GM12878 (cell line): ENCODE data around the gene FBXL19. TPM values are rescaled to one million over a fixed set of nuclear protein-coding genes. Genes with fewer than 3 reads are reported as not detected.

Experiments
- ATAC-seq: fragments of 200-7000 bp; cut with Tn5 transposase; 3 replicates; pipeline ENCODE4 v1.9.1; 2020; ENCODE audit warnings: mild to moderate bottlenecking, moderate library complexity
- BruUV-seq: library from RNA; stranded (reverse); fragments of 400-500 nt; replicated peaks from 2 replicates; lab custom pipeline; 2021; lab: Mats Ljungman, UMichigan
- CTCF ChIA-PET: fragments of 300-600 bp; sonication (Branson Sonifier 250); formaldehyde crosslinking; extraction: SDS; loops from one replicate; lab custom pipeline; 2021; ENCODE audit warnings: inconsistent platforms; lab: Yijun Ruan, JAX
- POLR2A ChIA-PET: fragments of 350-600 bp; formaldehyde crosslinking; extraction: SDS; loops from one replicate; lab custom pipeline; 2021; ENCODE audit warnings: inconsistent platforms; lab: Charles Lee
- RAD21 ChIA-PET: fragments of 300-600 bp; sonication (Branson Sonifier 250); formaldehyde crosslinking; loops from one replicate; lab custom pipeline; 2023; ENCODE audit warnings: antibody characterized with exemption; ENCODE audit not compliant: unreplicated experiment; lab: Charles Lee
- SMC1A ChIA-PET: fragments of 300-600 bp; sonication (Branson Sonifier 250); formaldehyde crosslinking; loops from one replicate; lab custom pipeline; 2023; ENCODE audit not compliant: unreplicated experiment, uncharacterized antibody; lab: Charles Lee
- DNase-seq: peaks from one replicate; pipeline ENCODE4 v3.0.0-alpha.2; 2011; ENCODE audit warnings: low read depth, low spot score
- FAIRE-seq: peaks from 3 replicates; lab custom pipeline; 2011; peaks lifted over from hg19 to GRCh38; lab: Jason Lieb, UNC
- H2AFZ ChIP-seq: 2 replicates; pipeline ENCODE4 v1.6.0; 2011; ENCODE audit warnings: low read depth, low read length, control low read depth; ENCODE audit not compliant: control insufficient read depth
- H3K27ac ChIP-seq: 2 replicates; pipeline ENCODE4 v1.5.1; 2011; ENCODE audit warnings: control low read depth; ENCODE audit not compliant: control insufficient read depth, insufficient read depth
- H3K27me3 ChIP-seq, 2 experiments: replicated peaks in 1 of 2; 2 replicates each; pipeline versions ENCODE4 v1.6.0 to v1.6.1; 2011; ENCODE audit warnings: low read length in 1 of 2; ENCODE audit not compliant: control insufficient read depth in 2 of 2, insufficient read depth in 2 of 2
- H3K36me3 ChIP-seq, 2 experiments: 2 replicates each; pipeline ENCODE4 v1.5.1; 2011; ENCODE audit warnings: low read length in 1 of 2; ENCODE audit not compliant: control insufficient read depth in 2 of 2, insufficient read depth in 2 of 2
- H3K4me1 ChIP-seq: 2 replicates; pipeline ENCODE4 v1.6.1; 2011; ENCODE audit warnings: mild to moderate bottlenecking, low read length, moderate library complexity, mixed read lengths; ENCODE audit not compliant: control insufficient read depth, insufficient read depth
- H3K4me2 ChIP-seq: 2 replicates; pipeline ENCODE4 v1.6.0; 2011; ENCODE audit warnings: control low read depth; ENCODE audit not compliant: control insufficient read depth, insufficient read depth
- H3K4me3 ChIP-seq: fragments of 200-600 bp; sonication (generic); 2 replicates; pipeline ENCODE4 v1.5.1; 2016
- H3K79me2 ChIP-seq: 2 replicates; pipeline ENCODE4 v1.6.0; 2011; ENCODE audit warnings: low read length; ENCODE audit not compliant: control insufficient read depth, insufficient read depth
- H3K9ac ChIP-seq: 2 replicates; pipeline ENCODE4 v1.8.0; 2011; ENCODE audit warnings: low read length, control low read depth, mixed read lengths; ENCODE audit not compliant: control insufficient read depth, insufficient read depth
- H3K9me3 ChIP-seq: replicated peaks from 3 replicates; pipeline ENCODE4 v1.5.1; 2011; ENCODE audit warnings: mild to moderate bottlenecking, low read length; ENCODE audit not compliant: control insufficient read depth, insufficient read depth
- H4K20me1 ChIP-seq: 2 replicates; pipeline ENCODE4 v1.6.0; 2011; ENCODE audit not compliant: control insufficient read depth, insufficient read depth
- CREM ChIP-seq: IDR thresholded peaks from 2 replicates; pipeline ENCODE4 v1.6.1; 2014; ENCODE audit warnings: antibody characterized with exemption, low read depth
- ETV6 ChIP-seq, 2 experiments: fragments of 450-650 bp in 1 of 2; IDR thresholded peaks in 1 of 2; conservative IDR thresholded peaks in 1 of 2; 2 replicates each; pipeline ENCODE4 v1.6.1; 2014; ENCODE audit warnings: antibody characterized with exemption in 1 of 2, borderline replicate concordance in 1 of 2, low read depth in 1 of 2, mild to moderate bottlenecking in 1 of 2, moderate library complexity in 1 of 2
- GABPA ChIP-seq: IDR thresholded peaks from 2 replicates; pipeline ENCODE4 v1.6.1; 2014; ENCODE audit warnings: antibody characterized with exemption, low read depth, mild to moderate bottlenecking, inconsistent platforms
- HDAC6 ChIP-seq: fragments of 200-600 bp; sonication (generic); IDR thresholded peaks from one replicate; pipeline ENCODE4 v1.8.0; 2017; ENCODE audit warnings: antibody characterized with exemption; ENCODE audit not compliant: unreplicated experiment
- POLR2A ChIP-seq: IDR thresholded peaks from 2 replicates; pipeline ENCODE4 v1.6.1; 2011; ENCODE audit warnings: low read depth, mild to moderate bottlenecking, low read length
- POLR2AphosphoS5 ChIP-seq: IDR thresholded peaks from 2 replicates; pipeline ENCODE4 v1.6.1; 2011; ENCODE audit warnings: mild to moderate bottlenecking, low read length, inconsistent platforms
- ZSCAN29 ChIP-seq: fragments of 450-650 bp; IDR thresholded peaks from 2 replicates; pipeline ENCODE4 v1.6.1; 2017; ENCODE audit warnings: mild to moderate bottlenecking, moderate library complexity
- WGBS: methylation state at CpG from one replicate; pipeline ENCODE4 v1.1.6; 2016; ENCODE audit warnings: low lambda C conversion rate; ENCODE audit not compliant: insufficient replicate concordance, insufficient coverage; ENCODE audit errors: missing lambda C conversion rate; 5-methylcytosine and 5-hydroxymethylcytosine counted together
- in situ Hi-C: fragments of 300-500 bp; cut with MboI; formaldehyde crosslinking; loops from 9 replicates; pipeline ENCODE4 v1.14.3; 2018; ENCODE audit warnings: mixed read lengths
- intact Hi-C: fragments of 100-400 bp; cut with micrococcal nuclease; formaldehyde crosslinking; loops from one replicate; pipeline ENCODE4 v1.14.2; 2022; ENCODE audit not compliant: unreplicated experiment
- polyA plus RNA-seq, 11 experiments: library from polyadenylated mRNA; depleted of rRNA in 4 of 11; unstranded in 6 of 11; stranded (reverse) in 5 of 11; fragments of >200 nt; fragmentation: Nextera tagmentation in 4 of 11; fragmentation: Illumina TruSeq in 1 of 11; extraction: Ambion mirVana in 4 of 11; extraction: Trizol in 1 of 11; gene quantifications; 1 replicate in 1 of 11; 2 replicates in 10 of 11; pipeline versions ENCODE4 v1.2.1 to v1.2.3, GENCODE V29; 2011 to 2016; ENCODE audit warnings: inconsistent platforms in 2 of 11, missing spikeins in 2 of 11, low read depth in 1 of 11
- total RNA-seq, 4 experiments: library from RNA; depleted of rRNA in 3 of 4; stranded (reverse); fragments of >200 nt in 3 of 4; fragmentation: Illumina TruSeq in 1 of 4; extraction: Trizol in 1 of 4; gene quantifications; 2 replicates each; pipeline versions ENCODE4 v1.2.1 to v1.2.3, GENCODE V29; 2013 to 2021
- TF ChIP-seq, protein P1 (sequence below): fragments of 150-350 bp; IDR thresholded peaks from 2 replicates; pipeline ENCODE4 v1.6.1; 2014; ENCODE audit warnings: mild to moderate bottlenecking, low read depth, low read length

The FBXL19 gene
- total and polyA plus RNA-seq, 10 of the 15 experiments (the other 5 are each of a cell fraction or from before 2014, with no cell fraction given) = 0.02 to 32.1 (median 6.8) TPM; not detected in 1

DNA sequence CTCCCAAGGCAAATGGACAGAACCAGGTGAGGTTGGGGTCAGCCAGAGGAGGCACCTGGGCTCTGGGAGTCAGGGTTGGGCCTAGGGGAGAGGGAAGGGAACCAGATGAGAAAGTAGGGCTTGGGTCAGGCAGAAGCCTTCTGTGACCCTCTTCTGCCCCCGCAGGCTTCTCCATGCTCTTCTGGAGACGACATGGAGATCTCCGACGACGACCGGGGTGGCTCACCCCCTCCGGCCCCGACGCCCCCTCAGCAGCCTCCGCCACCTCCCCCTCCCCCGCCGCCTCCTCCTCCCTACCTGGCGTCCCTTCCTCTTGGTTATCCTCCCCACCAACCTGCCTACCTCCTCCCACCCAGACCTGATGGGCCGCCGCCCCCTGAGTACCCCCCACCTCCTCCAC, 42.1 kb downstream of the FBXL19 start:
- SMC1A ChIA-PET = no interaction called here
- TF ChIP-seq, protein P1, sequence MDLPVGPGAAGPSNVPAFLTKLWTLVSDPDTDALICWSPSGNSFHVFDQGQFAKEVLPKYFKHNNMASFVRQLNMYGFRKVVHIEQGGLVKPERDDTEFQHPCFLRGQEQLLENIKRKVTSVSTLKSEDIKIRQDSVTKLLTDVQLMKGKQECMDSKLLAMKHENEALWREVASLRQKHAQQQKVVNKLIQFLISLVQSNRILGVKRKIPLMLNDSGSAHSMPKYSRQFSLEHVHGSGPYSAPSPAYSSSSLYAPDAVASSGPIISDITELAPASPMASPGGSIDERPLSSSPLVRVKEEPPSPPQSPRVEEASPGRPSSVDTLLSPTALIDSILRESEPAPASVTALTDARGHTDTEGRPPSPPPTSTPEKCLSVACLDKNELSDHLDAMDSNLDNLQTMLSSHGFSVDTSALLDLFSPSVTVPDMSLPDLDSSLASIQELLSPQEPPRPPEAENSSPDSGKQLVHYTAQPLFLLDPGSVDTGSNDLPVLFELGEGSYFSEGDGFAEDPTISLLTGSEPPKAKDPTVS = no peak
- TF ChIP-seq HDAC6 (no peak), ETV6 (conservative IDR thresholded peaks at IDR 0.05 in 1 of 2, IDR thresholded peaks at IDR 0.05 in 1 of 2; ENCODE audit: borderline replicate concordance in 1 of 2, low read depth in 1 of 2) (no peak), GABPA (no peak)
- POLR2A ChIA-PET = no interaction called here
- WGBS = no CpG with 5 or more reads among the region's 15 CpGs
- Histone ChIP-seq H3K27me3 (no peaks in the 10 kb centered on the region), H2AFZ (no peak overlapping the region), H3K36me3 (peaks cover 22 to 31% of the 10 kb centered on the region in 2 experiments), H3K4me3 (no peak overlapping the region), H3K4me1 (no peaks in the 10 kb centered on the region), H4K20me1 (no peaks in the 10 kb centered on the region), H3K9me3 (no peaks in the 10 kb centered on the region), H3K79me2 (no peaks in the 10 kb centered on the region), H3K4me2 (no peak overlapping the region), H3K27ac (no peak overlapping the region), H3K9ac (no peak overlapping the region)
- in situ Hi-C loops (no loop called here), intact Hi-C loops (no loop called here)
- RAD21 ChIA-PET = no interaction called here
- CTCF ChIA-PET = interaction anchor here (1.2 kb wide), 1 partner anchor 12 kb away, joined by 4 read pairs; no protein-coding TSS in a partner anchor
- no TSS peak for BruUV-seq
- DNase-seq (no peak), ATAC-seq (no peak), FAIRE-seq (no peak)

DNA sequence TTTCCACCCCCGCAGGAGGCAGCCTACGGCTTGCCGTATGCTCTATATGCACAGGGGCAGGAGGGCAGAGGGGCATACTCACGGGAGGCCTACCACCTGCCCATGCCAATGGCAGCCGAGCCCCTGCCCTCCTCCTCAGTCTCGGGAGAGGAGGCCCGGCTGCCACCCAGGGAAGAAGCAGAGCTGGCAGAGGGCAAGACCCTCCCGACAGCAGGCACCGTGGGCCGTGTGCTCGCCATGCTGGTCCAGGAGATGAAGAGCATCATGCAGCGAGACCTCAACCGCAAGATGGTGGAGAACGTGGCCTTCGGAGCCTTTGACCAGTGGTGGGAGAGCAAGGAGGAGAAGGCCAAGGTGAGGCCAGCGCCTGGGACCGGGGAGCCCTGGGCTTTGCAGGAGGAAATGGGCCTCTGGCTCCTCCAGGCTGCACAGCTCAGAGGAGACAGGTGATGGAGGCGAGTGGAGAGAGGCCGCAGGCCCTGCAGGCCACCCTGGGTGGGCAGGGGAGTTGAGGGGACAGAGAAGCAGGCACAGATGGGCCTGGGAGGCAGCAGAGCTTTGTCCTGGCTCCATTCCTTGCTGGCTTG, 42.8 kb downstream of the FBXL19 start:
- FAIRE-seq (no peak), ATAC-seq (no peak), DNase-seq (no peak)
- WGBS = 96% methylated on average over 19 of the region's 19 CpGs
- in situ Hi-C loops (no loop called here), intact Hi-C loops (no loop called here)
- H3K4me1 ChIP-seq = no peaks in the 10 kb centered on the region
- ChIA-PET POLR2A (interaction anchor here (1.0 kb wide), 1 partner anchor 176 kb away, joined by 4 read pairs; no protein-coding TSS in a partner anchor), RAD21 (interaction anchor here (0.6 kb wide), 1 partner anchor 461 kb away, joined by 5 read pairs; no protein-coding TSS in a partner anchor), SMC1A (no interaction called here), CTCF (no interaction called here)
- TF ChIP-seq ZSCAN29 = no peak
- peak; percentile 76 for TF ChIP-seq POLR2A
- peak; percentile 34; the same call in 1 of the 2 replicates for TF ChIP-seq POLR2AphosphoS5
- TF ChIP-seq CREM = no peak
- no peak overlapping the region for H3K4me2 ChIP-seq
- H3K27me3 ChIP-seq = no peaks in the 10 kb centered on the region
- H3K27ac ChIP-seq = no peak overlapping the region
- H3K9me3 ChIP-seq = no peaks in the 10 kb centered on the region
- no peak overlapping the region for H3K9ac ChIP-seq
- no peaks in the 10 kb centered on the region for H3K79me2 ChIP-seq
- no peak overlapping the region for H3K4me3 ChIP-seq
- H2AFZ ChIP-seq = no peak overlapping the region
- H3K36me3 ChIP-seq = peaks cover 19 to 32% of the 10 kb centered on the region in 2 experiments
- no TSS peak for BruUV-seq
- no peaks in the 10 kb centered on the region for H4K20me1 ChIP-seq
